ENCODE results near the gene DDX23.
A peak's percentile ranks its signal among the peaks of the same experiment; 100 is the strongest.
"Not testable (repeated sequence)": the region's sequence is repeated elsewhere in the genome, so short reads cannot be mapped to it uniquely, and the experiment has no call there.

DDX23 gene

GRCh38 chr12:48873096-48873495 is 21.1 kb upstream of the DDX23 start:
- Mint-ChIP-seq H3K36me3 (no peaks in the 10 kb centered on the region), H3K4me3 (no peak overlapping the region), H3K9me3 (no peaks in the 10 kb centered on the region), H3K27ac (no peak overlapping the region), H3K4me1 (no peaks in the 10 kb centered on the region)
- DNase-seq (ENCODE audit: low spot score in 2 of 2) (no peak), ATAC-seq (no peak)

GRCh38 chr12:48869191-48869590 is 17.2 kb upstream of the DDX23 start:
- Mint-ChIP-seq H3K9me3 (no peaks in the 10 kb centered on the region), H3K36me3 (peaks cover 12% of the 10 kb centered on the region), H3K4me3 (no peak overlapping the region), H3K27ac (no peak overlapping the region), H3K4me1 (peaks cover 20% of the 10 kb centered on the region)
- no peak for ATAC-seq
- no peak for DNase-seq (ENCODE audit: low spot score in 2 of 2)

GRCh38 chr12:48868451-48868850 is 16.5 kb upstream of the DDX23 start:
- Mint-ChIP-seq H3K36me3 (peaks cover 12% of the 10 kb centered on the region), H3K27ac (no peak overlapping the region), H3K4me3 (no peak overlapping the region), H3K9me3 (no peaks in the 10 kb centered on the region), H3K4me1 (peaks cover 24% of the 10 kb centered on the region)
- DNase-seq (ENCODE audit: low spot score in 2 of 2) (no peak), ATAC-seq (no peak)

GRCh38 chr12:48866052-48866711 is 14.2 kb upstream of the DDX23 start:
- peak; percentile 63 for ATAC-seq
- H3K27ac Mint-ChIP-seq = peak overlapping the region; percentile 86
- H3K4me1 Mint-ChIP-seq = peaks cover 28% of the 10 kb centered on the region
- H3K9me3 Mint-ChIP-seq = no peaks in the 10 kb centered on the region
- peak overlapping the region; percentile 85 for H3K4me3 Mint-ChIP-seq
- H3K36me3 Mint-ChIP-seq = peaks cover 12% of the 10 kb centered on the region
- no peak for DNase-seq (ENCODE audit: low spot score in 2 of 2)

DNA sequence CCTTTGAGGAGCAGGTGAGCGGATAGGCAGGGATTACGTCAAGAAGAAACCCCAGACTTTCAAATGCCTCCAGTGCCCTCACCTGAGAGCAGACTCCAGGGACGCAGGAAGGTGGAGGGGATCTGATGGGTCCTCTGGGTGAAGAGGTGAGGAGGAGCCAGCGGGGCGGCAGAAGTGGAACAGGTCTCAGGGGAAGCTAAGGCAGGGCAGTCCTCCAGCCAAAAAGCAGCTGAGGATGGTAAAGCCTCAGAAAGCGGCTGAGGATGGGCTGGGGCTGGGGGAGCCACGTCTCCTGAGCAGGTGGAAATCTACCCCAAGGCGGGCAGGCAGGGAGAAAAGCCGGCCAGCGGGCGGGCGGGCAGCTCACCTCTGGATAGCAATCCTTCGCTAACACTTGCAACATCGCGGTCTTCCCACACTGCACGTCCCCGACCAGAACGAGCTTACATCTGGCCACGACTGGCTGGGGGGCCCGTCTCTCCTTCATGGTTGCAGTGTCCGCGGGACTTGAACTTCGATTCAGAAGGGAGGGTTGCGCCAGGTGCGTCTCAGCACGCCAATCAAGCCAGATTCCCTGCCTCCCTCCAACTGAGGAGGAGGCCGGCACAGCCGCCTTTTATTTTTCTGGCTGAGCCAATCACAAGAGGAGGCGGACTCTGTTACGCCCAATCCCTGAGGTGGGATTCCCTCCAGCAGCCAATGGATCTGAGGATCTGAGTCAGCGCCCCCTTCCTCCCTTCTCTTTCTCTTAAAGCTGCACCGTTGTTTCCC is 13.5 kb upstream of the DDX23 start, which contains the start of gene RND1:
RND1 (minus strand) TSS at position 590 of the 771 bp plus-strand sequence; CDS start at position 487, 103 bp downstream.
- peak within 1 kb of the TSS; percentile 86 for H3K27ac Mint-ChIP-seq
- H3K4me1 Mint-ChIP-seq = peaks cover 34% of the 10 kb centered on the region
- peak; percentile 93 for ATAC-seq

DNA sequence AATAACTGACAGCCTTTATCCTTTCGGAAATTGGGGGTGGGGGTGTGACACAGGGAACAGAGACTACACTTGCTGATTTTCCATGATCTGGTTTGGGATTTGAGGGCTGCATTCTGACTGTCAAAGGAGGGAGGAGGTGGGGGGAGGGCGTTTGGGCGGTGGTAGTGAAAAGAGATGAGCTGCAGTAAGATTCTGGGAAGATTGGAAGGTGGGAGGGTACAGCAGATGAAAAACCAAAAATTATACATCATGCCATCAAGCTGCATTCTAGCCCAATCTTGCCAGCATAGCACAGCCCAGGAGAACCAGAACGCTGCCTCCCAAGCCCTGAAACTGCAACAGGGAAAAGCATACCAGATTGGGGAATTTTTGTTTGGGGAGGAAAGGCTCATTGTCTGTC is 11.3 kb upstream of the DDX23 start:
- H3K4me3 Mint-ChIP-seq = no peak overlapping the region

More for the DNA sequence above, 13.5 kb upstream of the DDX23 start, which contains the start of gene RND1:
- DNase-seq (ENCODE audit: low spot score in 2 of 2) = peak; percentile 67 to 92
- H3K4me3 Mint-ChIP-seq = peak within 1 kb of the TSS; percentile 85
- H3K36me3 Mint-ChIP-seq = peaks cover 18% of the 10 kb centered on the region
- H3K9me3 Mint-ChIP-seq = no peaks in the 10 kb centered on the region

DNA sequence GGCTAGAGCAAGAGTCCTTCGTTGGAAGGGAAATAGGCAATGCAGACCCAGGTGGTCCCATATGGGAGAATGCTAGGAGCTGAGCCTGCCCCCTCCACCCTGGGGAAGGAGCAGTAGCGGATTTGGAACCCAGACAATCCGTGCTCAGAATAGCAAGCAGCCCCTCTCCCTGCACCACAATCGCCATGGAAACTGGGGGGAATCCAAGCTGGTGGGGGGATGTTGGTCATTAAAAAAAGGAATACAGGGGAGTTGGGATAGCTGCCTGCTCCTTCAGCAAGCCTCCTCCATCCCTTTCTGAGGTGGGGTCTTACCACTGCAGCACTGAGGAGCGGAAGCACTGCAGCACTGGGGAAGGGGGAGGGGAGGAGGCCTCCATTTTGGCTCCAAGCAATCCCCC is 10.8 kb upstream of the DDX23 start:
- no peak overlapping the region for H3K4me3 Mint-ChIP-seq
- ATAC-seq (no peak), DNase-seq (ENCODE audit: low spot score in 2 of 2) (no peak)
- H3K27ac Mint-ChIP-seq = no peak overlapping the region
- no peaks in the 10 kb centered on the region for H3K9me3 Mint-ChIP-seq
- peaks cover 34% of the 10 kb centered on the region for H3K4me1 Mint-ChIP-seq
- H3K36me3 Mint-ChIP-seq = peaks cover 21% of the 10 kb centered on the region

More for the DNA sequence above, 11.3 kb upstream of the DDX23 start:
- Mint-ChIP-seq H3K36me3 (peaks cover 21% of the 10 kb centered on the region), H3K9me3 (no peaks in the 10 kb centered on the region), H3K4me1 (peaks cover 34% of the 10 kb centered on the region), H3K27ac (no peak overlapping the region)
- ATAC-seq (no peak), DNase-seq (ENCODE audit: low spot score in 2 of 2) (no peak)

DNA sequence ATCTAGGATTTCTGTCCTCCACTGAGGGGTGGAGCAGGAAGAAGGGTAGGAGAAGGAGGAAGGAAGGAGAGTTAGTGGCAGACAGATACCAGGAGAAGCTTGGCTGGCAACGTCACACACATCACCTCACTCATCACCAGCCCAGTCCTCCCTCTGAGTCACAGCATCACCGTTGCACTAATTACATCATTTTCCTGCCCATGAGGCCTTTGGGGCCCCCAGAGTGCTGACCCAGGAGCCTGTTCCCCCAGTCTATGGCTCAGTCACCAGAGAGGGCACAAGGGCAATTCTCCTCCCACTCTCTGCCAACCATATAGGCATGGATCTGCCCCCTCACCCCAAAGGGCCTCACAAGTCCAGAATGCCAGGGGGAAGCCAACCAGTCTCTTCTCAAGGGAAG is 9.1 kb upstream of the DDX23 start:
- Mint-ChIP-seq H3K4me1 (peaks cover 32% of the 10 kb centered on the region), H3K36me3 (peaks cover 21% of the 10 kb centered on the region), H3K9me3 (no peaks in the 10 kb centered on the region), H3K27ac (no peak overlapping the region), H3K4me3 (no peak overlapping the region)
- DNase-seq (ENCODE audit: low spot score in 2 of 2) = no peak
- ATAC-seq = no peak

GRCh38 chr12:48860236-48860635 is 8.3 kb upstream of the DDX23 start:
- Mint-ChIP-seq H3K36me3 (peaks cover 12% of the 10 kb centered on the region), H3K4me1 (peaks cover 23% of the 10 kb centered on the region)
- not testable (repeated sequence) for ATAC-seq; H3K9me3 Mint-ChIP-seq; DNase-seq (ENCODE audit: low spot score in 2 of 2); H3K4me3 Mint-ChIP-seq; H3K27ac Mint-ChIP-seq

DNA sequence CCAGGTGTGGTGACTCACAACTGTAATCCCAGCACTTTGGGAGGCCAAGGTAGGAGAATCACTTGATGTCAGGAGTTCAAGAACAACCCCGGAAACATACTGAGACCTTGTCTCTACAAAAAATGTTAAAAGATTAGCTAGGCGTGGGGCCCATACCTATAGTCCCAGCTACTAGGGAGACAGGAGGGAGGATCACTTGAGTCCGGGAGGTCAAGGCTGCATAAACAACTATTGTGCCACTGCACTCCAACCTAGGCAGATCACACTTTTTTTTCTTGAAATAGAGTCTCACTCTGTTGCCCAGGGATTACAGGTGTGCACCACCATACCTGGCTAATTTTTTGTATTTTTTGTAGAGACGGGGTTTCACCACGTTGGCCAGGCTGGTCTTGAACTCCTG is 7.6 kb upstream of the DDX23 start:
- no peak overlapping the region for H3K4me3 Mint-ChIP-seq
- peaks cover 9% of the 10 kb centered on the region for H3K36me3 Mint-ChIP-seq
- no peak for ATAC-seq
- H3K4me1 Mint-ChIP-seq = peaks cover 17% of the 10 kb centered on the region
- no peak for DNase-seq (ENCODE audit: low spot score in 2 of 2)
- no peaks in the 10 kb centered on the region for H3K9me3 Mint-ChIP-seq
- no peak overlapping the region for H3K27ac Mint-ChIP-seq

DNA sequence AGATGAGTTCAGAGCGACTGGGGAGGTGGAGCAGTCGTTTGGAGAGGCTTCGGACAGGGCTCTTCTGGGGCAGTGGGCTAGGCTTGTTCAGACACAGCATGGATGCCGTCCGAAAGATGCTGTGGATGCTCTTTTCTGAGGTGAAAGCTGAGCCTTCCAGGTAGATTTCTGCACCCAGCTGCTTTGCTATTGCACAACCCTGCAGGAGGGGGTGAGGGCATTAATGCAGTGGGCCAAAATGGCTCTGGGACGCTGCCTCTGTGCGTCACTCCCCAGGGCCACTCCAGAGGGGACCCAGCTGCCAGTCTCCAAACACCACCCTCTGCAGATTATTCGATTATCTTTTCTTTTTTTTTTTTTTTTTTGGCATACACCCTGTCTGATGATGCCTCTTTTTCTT is 6.1 kb upstream of the DDX23 start:
- no peak for ATAC-seq
- Mint-ChIP-seq H3K4me3 (no peak overlapping the region), H3K9me3 (no peaks in the 10 kb centered on the region), H3K4me1 (peaks cover 16% of the 10 kb centered on the region), H3K27ac (no peak overlapping the region), H3K36me3 (peaks cover 12% of the 10 kb centered on the region)
- DNase-seq (ENCODE audit: low spot score in 2 of 2) = no peak

GRCh38 chr12:48857278-48857994 is 5.5 kb upstream of the DDX23 start:
- Mint-ChIP-seq H3K4me3 (no peak overlapping the region), H3K36me3 (peaks cover 16% of the 10 kb centered on the region), H3K9me3 (no peaks in the 10 kb centered on the region), H3K4me1 (peaks cover 21% of the 10 kb centered on the region), H3K27ac (no peak overlapping the region)
- DNase-seq (ENCODE audit: low spot score in 2 of 2) = no peak
- no peak for ATAC-seq

DNA sequence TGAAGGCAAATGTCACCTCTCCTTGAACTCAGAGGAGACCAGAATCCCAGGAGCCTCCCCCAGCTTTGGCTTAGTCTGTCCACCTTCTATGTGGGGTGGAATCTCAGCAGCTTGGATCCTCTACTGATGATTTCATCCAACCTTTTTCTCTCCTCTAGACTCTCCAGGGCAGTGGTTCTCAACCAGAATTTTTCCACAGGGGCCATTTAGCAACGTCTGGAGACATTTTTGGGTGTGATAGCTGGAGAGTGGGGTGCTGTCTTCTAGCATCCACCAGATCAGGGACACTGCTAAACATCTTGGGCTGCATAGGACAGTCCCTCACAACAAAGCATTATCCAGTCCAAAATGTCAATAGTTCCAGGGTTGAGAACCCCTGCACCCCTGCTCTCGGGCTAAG is 4.4 kb upstream of the DDX23 start:
- Mint-ChIP-seq H3K27ac (no peak overlapping the region), H3K4me3 (no peak overlapping the region), H3K36me3 (peaks cover 24% of the 10 kb centered on the region), H3K4me1 (peaks cover 19% of the 10 kb centered on the region), H3K9me3 (no peaks in the 10 kb centered on the region)
- DNase-seq (ENCODE audit: low spot score in 2 of 2) (no peak), ATAC-seq (no peak)

- H3K36me3 Mint-ChIP-seq = peaks cover 29% of the 10 kb centered on the region
- H3K9me3 Mint-ChIP-seq; ATAC-seq; DNase-seq (ENCODE audit: low spot score in 2 of 2); H3K27ac Mint-ChIP-seq; H3K4me3 Mint-ChIP-seq: not testable (repeated sequence)
- peaks cover 25% of the 10 kb centered on the region for H3K4me1 Mint-ChIP-seq
Observed at GRCh38 chr12:48854932-48855331, 3.0 kb upstream of the DDX23 start.

DNA sequence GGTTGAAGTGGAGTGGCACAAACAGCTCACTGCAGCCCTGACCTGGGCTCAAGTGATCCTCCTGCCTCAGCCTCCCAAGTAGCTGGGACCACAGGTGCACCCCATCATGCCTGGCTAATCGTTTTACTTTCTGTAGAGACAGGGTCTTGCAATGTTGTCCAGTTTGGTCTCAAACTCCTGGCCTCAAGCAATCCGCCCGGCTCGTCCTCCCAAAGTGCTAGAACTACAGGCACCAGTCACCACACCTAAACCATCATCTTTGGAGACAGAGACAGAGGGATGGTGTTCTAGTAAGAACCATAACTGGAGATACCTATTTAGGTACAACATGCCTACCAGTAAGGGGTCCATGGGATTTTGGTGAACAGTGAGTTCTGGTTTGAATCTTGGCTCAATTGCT is 2.5 kb upstream of the DDX23 start:
- Mint-ChIP-seq H3K27ac (no peak overlapping the region), H3K9me3 (no peaks in the 10 kb centered on the region), H3K4me3 (no peak overlapping the region), H3K4me1 (peaks cover 30% of the 10 kb centered on the region), H3K36me3 (peaks cover 34% of the 10 kb centered on the region)
- no peak for ATAC-seq
- no peak for DNase-seq (ENCODE audit: low spot score in 2 of 2)
